Jurkat, Clone E6-1 (cell line): ENCODE data around the gene TSHZ2.
"Not testable (repeated sequence)": the region's sequence is repeated elsewhere in the genome, so short reads cannot be mapped to it uniquely, and the experiment has no call there.

Source experiments
- DNase-seq: peaks from one replicate; pipeline ENCODE4 v3.0.0-alpha.2; 2011; ENCODE audit warnings: low read depth, low spot score
- H3K4me3 ChIP-seq: 2 replicates; pipeline ENCODE4 v1.5.1; 2011; ENCODE audit warnings: mild to moderate bottlenecking, low read length, control low read depth, moderate library complexity

The TSHZ2 gene

GRCh38 chr20:53536382-53536781, 564.2 kb downstream of the TSHZ2 start:
- not testable (repeated sequence) for DNase-seq, H3K4me3 ChIP-seq

DNA sequence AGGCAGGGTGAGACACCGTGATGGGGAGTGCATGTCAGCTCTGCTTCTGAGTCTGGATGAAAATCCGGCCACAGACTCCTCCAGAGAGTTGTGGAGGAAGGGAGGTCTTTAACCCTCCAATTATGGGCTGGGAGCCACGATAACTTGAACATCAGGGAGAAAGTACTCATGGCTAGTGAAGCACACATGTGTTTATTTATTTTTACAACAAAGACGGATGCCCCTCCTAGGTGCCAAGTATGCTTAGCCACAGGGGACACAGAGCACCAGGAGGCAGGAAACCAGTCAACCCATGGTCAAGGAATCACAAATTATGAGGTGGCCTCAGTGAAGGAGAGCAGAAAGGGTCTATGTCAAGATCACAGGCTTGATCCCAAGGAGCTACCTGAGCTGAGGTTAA, 567.4 kb downstream of the TSHZ2 start:
- DNase-seq = no peak
- no peak overlapping the region for H3K4me3 ChIP-seq
